Thyroid gland (tissue), 4 donors: ENCODE data around the gene FKRP.

Experiments
- CTCF ChIP-seq, 6 experiments: fragments of 200-600 bp in 3 of 6; fragments of 450-650 bp in 3 of 6; sonication (generic) in 3 of 6; IDR thresholded peaks; one replicate each; pipeline ENCODE4 v1.5.1; 2016 to 2019; ENCODE audit warnings: antibody characterized with exemption in 6 of 6, mild to moderate bottlenecking in 2 of 6, inconsistent platforms in 1 of 6, moderate library complexity in 1 of 6
- POLR2A ChIP-seq, 2 donors: fragments of 450-650 bp; IDR thresholded peaks; one replicate each; pipeline ENCODE4 v1.6.1; 2017; ENCODE audit warnings: antibody characterized with exemption in 2 of 2, mild to moderate bottlenecking in 2 of 2, moderate library complexity in 1 of 2

- TF ChIP-seq POLR2A (IDR thresholded peaks at IDR 0.05) (no peak), CTCF (IDR thresholded peaks at IDR 0.05) (no peak)
These were observed 43.5 kb downstream of the FKRP start for GRCh38 chr19:46789371-46789770.
